Activated naive CD4-positive, alpha-beta T cell treated with Interleukin-2 at 50 U/mL for 16 hours (primary cell): ENCODE results near the gene APLN.

ENCODE experiments used
- DNase-seq: peaks from one replicate; pipeline ENCODE4 v3.0.0-alpha.2; 2020

The APLN gene

DNA sequence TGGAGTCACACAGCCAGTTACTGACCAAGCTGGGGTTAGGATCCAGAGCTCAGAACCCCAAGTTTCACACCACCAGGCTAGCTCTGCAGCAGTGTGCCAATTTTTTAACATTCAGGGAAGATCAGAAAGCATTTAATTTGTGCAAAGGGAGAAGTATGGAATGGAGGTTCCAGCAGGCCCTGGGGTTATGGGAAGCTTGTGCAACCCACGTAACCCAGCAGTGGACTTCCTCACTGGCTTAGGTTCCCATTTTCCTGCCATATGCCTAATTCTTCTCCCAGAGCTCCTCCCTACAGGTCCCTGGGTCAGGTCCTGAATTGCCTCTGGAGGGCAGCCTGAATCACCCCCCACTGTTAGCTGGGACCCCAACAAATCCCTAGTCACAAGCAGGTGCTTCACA is 14.0 kb downstream of the APLN start:
- DNase-seq = no peak

DNA sequence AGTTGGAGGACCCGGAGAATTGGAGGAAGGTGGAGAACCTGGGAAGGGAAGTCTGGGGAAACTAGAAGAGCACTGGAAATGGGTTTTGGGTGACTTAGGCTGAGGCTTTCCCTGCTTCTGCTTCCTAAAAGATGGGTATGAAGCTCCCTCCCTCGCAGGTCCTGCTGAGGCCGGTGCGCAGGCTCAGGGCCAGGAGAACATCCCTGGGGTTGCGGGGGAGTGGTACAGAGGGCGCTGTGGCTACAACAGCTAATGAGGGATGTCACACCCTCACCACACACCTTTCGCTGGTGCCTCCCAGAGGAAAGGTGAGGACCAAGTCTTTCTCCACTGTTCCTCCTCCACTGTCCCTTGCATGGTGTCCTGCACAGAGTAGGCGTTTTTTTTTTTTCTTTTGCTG is 15.8 kb downstream of the APLN start:
- DNase-seq = no peak

DNA sequence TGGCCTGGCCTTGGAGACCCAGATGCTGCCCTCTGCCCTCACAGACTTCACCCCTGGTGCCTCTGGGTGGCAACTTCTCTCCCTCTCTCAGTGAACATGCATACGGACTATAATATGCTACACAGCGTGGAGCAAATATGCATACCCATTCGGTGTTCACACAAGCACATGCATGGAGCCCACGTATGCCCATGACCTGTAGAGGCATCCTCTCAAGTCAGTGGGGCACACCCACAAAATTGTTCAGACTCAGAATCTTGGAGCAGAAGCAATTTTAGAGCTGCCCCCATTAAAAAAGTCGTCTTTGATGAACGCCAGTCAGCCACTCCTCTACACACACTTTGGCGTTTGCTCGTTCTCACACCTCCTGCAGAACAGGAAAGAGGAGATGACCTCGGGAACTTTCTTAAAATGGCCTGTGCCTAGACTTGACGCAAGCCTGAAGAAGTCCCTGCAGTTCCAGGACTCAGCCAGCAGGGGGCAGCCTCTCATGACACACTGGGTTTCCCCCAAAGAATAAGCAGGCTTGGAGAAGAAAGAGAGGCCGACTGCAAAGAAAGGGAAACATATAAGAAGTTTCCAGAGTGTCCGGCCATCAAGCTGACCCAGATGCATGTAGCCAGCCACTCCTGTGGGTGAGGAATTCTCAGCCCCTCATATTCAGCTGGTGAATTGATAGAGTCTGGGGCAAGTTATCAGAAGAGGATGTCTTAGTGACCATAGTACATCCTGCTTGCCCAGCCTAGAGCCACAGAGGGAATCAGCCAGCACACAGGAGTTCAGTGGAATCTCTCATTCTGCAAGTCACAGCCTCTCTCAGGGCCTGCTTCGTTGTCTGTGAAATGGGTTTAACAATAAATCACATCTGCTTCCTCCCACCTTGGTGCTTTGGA is 17.3 kb downstream of the APLN start:
- peak; percentile 77 for DNase-seq

DNA sequence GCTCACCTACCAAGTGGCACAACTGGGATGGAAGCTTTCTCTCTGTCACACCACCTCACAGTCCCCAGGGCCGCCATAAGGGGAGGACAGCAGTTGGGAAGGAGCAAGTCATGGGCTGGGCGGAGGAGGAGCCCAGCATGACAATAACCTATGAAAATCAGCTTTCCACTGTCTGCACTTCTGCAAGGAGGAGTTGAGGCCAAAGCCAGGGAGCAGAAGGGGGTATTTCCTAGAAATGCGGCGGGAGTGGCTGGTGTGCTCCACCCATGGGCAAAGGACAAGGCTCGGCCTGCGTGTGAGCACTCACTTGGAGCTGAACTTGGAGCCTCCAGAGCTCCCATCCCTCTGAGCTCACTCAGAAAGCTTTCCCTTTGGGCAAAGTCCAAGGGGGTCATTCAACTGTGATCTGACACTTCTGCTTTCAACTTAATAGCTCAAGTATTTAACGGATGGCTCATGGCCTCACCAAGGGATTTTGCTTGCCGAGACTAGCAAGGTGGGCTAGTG is 18.5 kb downstream of the APLN start:
- DNase-seq = no peak

DNA sequence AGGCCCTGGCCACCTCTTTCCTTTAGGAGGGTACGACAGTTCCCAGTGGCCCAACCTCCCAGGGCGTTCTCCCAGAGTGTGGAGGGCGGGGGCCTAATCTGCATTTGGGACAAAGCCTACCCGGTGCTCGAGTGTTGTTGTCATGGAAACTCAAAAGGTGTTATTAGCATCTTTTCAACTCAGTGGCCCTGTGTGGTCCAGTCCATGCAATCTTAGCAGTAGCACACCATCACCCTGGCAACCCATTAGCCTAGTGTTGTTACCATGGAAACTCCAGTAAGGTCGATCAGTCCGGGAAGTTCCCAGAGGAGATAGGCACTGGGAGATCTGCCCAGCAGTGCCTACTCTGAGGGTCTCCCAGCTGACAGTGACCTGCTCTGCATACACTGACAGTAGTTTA is 20.2 kb downstream of the APLN start:
- DNase-seq = no peak

DNA sequence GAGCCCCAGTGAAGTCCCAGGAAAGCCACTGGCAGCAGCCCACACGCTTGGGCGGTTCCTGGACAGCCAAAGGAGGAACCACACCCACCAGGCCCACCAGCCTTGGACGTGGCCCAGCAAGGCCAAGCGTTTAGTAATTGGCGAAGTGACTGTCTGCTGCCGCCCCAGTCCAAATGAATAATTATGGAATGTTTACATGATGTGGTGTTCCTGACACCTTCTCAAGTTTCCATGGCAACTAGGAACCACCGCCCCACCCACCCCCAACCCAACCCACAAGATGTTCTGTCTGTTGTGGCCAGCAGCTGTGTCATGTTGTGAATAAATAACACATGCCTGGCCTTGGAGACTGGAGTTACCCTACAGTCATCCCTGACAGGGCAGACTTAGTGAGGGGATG is 22.3 kb downstream of the APLN start:
- no peak for DNase-seq

DNA sequence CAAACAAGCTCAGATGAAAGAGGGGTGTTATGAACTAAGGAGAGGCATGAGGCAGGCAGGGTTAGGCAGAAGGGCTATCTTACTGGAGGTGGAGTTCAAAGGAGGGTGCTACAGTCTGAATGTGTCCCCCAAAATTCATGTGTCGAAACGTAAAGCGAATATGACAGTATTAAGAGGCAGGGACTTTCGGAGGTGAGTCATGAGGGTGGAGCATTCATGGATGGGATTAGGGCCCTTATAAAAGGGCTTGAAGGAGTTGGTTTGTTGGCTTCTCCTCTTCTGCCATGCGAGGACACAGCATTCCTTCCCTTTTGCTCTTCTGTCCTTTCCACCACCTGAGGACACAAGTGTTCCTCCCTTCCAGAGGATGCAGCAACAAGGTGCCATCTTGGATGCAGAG is 22.9 kb downstream of the APLN start:
- DNase-seq = no peak

DNA sequence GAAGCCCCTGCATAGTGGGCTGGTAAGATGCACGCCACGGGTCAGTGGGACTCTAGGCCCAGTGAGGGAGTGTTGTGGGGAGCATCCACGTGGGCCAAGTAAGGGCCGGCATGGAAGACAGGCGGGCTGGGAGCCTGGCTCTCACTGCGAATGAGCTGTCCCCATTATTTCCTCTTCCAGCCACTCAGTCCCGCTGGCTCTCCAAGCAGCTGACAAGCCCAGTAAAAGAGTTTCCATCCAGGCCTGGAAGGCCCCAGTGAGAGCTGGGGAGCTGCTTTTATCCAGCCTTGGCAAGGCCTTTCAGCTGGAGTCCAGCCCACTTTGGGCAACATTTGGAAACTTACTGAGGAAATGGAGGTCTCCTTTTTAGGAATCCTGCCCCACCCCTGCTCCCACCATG is 24.9 kb downstream of the APLN start:
- no peak for DNase-seq

DNA sequence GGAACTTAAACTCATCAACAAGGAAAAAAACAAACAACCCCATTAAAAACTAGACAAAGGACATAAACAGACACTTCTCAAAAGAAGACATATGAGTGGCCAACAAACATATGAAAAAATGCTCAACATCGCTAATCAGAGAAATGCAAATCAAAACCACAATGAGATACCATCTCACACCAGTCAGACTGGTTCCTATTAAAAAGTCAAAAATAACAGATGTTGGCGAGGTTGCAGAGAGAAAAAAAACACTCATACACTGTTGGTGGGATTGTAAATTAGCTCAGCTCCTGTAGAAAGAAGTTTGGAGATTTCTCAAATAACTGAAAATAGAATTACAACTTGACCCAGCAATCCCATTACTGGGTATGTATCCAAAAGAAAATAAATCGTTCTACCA is 28.7 kb downstream of the APLN start:
- no peak for DNase-seq

DNA sequence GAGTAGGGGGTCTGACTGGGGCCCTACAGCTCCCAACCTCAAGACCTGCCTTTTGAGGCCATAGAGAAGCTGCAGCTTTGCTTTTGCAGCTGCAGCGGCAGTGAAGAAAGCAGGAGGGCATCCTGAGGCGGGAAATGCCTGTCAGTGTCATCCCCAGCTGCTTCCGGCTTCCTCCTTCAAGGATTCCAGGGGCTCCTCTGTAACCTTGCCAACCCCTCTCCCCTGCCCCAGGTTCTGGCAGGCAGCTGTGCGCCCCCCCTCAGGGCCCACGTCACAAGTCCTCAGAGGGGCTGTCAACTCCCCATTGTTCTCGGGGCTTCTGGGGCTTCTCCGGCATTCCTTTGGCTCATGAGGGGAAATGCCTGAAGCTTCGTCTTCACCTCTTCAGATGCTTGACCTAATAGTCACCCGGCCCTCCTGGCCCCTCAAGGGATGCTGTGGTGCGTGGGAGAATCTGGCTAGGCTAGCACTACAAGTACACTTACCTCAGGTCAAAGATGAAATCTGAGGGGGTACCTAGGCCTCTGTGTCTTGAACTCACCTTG is 31.9 kb downstream of the APLN start:
- DNase-seq = no peak

DNA sequence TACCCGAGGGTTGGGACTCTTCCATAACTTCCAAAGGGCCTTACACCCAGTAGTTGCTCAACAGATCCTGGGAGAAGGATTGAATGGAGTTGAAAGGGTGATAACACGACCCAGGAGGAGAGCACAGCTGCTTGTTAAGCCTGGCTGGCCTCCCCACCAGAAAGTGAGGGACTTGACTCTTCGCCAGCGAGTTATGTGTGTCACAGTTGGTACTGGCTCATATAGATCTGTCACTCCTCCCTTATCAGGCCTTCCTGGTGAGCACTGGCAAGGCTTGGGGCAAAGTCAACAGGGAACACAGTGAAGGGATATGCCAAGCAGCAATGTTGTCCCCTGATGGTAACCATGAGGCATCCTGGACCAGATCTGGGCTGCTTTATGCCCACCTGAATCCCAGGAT is 35.8 kb downstream of the APLN start:
- DNase-seq = no peak

DNA sequence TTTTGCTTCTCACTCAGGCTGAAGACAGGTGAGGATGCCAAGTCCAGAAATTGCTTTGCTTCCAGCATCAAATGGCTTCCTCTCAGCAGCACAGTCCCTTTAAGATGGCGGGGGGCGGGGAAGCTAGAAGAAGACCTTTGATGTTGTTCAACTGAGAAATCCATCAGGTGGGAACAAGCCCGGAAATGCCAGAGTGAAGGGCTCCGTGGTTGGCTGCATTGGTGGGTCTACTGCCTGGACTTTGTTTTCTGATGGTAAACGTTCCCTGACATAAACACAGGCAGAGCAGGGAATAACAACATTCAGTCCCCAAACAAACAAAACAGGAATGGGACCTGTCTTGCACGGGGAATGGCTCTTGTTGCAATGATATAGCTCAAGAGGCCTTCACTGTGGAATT is 37.3 kb downstream of the APLN start:
- DNase-seq = no peak

DNA sequence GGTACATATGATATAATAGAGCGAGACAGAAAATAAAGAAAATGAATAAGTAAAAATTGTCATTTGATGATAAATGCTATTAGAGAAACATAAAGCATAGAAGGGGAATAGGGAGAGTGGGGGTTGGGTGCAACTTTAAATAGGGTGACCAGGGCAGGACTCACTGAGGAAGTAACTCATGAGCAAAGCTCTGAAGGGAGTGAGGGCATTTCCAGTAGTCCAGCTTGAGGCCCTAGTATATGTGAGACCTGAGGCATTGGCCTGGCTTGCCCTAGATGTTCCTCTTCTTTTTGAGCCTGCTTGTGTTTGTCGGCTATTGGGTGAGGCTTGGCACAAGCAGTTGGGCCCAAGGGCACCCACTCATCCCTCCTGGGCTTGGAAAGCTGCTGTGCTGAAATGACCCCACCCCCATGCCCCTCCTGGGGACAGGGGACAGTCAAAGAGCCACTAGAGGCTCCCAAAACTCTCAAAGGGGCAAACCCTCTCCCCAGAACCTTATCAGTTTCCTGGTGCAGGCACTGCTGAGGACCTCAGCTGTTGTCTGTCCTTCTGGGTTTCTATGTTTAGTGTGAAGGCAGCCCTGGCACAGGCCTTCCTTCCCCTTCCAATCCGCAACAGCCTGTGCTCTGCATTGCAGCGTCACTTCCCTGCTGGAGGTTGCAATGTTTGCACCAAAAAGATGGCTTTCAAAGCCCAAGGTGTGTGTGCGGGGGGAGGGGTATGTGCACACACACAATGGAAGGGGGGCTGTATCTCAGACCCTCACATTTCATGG is 40.1 kb downstream of the APLN start:
- no peak for DNase-seq

DNA sequence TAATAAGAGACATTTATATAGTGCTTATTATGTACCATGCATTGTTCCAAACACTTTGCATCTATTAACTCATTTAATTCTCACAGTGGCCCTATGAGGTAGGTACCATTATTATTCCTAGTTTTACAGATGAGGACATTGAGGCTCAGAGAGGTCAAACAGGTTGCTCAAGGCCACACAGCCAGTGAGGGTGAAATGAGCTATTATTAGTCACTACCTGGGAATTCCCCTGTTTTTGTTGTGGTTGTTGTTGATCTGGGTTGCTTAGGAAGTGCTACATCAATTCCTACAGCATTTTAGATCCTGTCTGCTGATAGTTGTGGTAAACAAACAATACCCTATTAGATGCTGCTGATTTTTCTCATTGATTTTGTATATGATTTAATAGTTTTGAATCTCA is 41.2 kb downstream of the APLN start:
- no peak for DNase-seq

DNA sequence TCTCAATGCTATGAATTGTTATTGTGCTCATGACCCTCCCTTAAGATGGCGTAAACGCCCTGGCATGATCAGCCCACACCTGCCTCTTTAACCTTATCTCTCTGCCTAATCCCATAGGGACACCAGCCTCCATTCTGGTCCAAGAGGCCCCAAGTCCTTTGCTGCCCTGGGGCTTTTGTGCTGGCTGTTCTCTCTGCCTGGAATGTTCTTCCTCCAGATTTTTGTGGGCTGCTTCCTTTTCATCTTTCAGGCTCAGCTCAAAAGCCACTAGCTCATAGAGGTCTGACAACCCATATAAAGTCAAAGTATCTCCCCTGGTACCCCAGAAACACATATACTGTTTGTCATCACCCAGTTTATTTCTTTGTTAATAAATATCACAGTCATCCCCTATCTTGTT is 42.4 kb downstream of the APLN start:
- DNase-seq = no peak

DNA sequence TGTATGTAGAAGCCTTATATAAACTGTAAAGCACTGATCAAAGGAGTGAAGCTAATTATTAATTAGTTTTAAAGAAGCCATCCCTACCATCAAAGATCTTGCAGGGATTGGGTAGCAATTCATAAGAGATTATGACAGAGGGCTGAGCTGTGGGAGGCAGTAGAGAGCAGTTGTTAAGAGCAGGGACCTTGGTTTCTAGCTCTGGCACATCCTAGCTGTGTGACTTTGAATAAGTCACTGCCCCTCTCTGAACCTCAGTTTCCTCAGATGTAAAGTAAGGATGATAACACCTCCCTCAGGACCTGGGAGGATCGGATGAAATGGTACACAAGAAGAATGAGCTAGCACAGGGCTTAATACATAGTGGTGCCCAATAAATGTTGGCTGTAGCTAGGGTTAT is 45.4 kb downstream of the APLN start:
- DNase-seq = no peak

DNA sequence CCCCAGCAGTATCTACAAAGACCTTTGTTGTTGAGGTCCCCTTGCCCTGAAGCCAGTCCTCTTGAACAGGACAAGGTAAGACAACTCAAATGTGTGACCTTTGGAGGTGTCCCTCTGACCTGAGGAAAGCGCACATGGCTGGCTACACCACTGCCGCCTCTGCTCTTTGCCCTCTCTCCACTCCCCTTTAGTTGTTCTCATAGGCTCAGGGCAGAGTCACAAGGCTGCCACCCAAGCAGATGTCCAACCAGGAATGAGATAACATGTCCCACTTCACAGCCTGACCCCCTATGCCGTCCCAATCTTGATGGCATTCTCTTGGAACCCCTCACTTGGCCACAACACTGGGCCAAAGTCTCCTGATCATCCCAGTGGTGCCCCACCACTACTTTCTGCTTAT is 46.3 kb downstream of the APLN start:
- no peak for DNase-seq

DNA sequence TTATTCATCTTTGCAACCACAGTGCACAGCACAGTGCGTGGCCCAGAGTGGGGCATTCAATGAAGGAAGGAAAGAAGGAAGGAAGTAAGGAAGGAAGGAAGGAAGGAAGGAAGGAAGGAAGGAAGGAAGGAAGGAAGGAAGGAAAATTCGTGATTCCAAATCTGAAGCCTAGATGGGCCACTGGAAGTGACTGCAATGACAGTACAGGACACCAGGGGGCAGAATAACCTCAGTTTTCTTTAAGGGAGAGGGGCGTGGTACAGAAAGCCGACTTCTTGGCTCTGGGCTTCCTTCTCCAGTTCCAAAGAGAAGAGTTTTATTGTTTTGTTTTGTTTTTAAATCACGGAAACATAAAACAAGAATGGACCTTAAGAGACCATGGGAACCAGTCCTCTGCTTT is 47.8 kb downstream of the APLN start:
- DNase-seq = peak; percentile 54

DNA sequence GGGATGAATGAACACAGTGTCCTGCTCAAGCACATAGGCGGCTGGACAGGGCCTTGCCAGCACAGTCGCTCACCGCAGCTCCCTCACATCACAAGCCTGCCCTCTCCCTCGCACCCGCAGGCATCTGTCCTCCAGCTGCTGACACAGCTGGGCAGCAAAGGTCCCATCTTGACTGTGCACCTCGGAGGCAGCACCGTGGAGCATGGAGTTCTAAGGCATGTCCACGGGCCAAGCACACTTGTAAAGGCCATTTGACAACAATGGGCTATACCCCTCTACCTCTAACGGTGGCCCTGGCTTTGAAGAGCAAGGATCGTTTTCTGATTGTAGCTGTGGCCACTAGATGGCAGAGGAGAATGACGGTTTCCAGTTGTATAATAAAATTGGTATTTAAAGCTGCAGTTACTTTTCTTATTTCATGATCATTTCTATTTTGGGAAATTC is 53.8 kb downstream of the APLN start:
- peak; percentile 7 for DNase-seq

DNA sequence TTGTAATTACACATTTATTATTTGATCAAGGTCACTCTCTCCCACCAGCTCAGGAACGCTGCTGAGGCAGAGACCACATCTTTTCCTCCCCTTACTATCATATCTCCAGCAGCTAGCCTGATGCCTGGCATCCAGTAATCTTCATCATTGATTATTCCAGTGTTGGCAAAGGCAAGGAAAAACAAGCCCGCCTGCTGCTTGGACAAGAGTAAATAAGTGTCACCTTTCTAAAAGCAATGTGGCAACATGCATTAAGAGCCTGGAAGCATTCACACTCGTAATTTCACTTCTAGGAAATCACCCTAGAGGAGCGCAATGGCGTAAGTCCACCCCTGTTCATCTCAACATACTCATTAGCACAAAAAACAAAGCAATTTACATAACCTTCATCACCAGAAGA is 54.8 kb downstream of the APLN start:
- DNase-seq = no peak

DNA sequence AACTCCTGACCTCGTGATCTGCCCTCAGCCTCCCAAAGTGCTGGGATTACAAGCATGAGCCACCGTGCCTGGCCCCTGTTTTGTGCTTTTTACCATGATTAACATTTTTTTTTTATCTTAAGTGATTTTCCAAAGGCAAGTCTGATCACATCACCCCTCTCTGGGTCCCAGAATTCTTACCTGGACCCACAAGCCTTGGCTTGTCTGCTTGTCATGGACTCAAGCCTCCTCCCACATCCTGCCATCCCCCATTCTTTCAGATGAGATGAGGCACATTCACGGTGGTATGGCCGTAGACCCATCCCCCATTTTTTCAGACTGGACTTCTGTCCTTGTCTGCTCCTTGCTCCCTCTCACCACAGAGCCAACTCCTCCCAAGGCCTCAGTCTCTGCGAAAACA is 55.3 kb downstream of the APLN start:
- DNase-seq = no peak

DNA sequence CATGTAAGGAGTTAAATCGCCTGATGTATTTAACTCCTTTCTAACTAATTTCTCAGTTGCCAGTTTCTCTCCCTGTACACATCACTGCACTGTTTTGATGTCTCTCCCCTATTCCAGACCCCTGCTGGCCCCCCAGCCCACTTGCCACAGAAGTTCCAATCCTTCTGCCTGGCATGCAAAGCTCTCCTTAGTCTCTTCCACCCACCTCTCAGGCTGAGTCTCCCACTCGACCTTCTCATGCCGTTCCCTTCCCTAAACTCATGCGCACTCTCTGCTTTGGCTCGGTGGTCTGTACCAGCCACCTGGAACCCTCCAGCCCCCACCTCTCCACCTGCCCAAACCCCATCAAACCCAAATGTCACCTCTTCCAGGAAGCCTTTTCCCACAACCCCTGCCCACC is 56.9 kb downstream of the APLN start:
- no peak for DNase-seq

DNA sequence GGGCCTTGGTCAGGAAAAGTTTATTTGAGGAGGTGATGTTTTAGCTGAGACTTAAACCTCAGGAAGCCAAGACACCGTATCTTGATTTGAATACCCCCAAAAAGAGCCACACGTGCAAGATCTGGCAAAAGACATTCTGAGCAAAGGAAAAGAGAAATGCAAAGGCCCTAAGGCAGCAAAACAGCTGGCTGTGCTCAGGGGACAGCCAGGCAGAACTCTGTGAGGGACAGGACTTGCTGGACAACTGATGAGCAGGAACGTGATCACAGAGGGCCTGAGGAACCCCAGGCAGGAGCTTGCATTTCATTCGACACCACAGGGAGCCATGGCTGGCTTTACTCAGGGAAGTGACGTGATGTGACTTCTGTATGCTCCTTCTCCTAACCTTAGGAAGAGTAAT is 58.7 kb downstream of the APLN start:
- DNase-seq = no peak
